ENCODE measurements around the gene PRRX1.

PRRX1 gene

GRCh38 chr1:170692866-170693575 lies 29.1 kb downstream of the PRRX1 start:
- DNase-seq = no peak

- DNase-seq = no peak
Observed at GRCh38 chr1:170694172-170694926, 30.4 kb downstream of the PRRX1 start.

GRCh38 chr1:170695955-170696590 lies 32.1 kb downstream of the PRRX1 start:
- DNase-seq = no peak

- DNase-seq = no peak
Observed at GRCh38 chr1:170696591-170697290, 32.8 kb downstream of the PRRX1 start.

GRCh38 chr1:170697316-170697715 lies 33.4 kb downstream of the PRRX1 start:
- DNase-seq = no peak

- DNase-seq = no peak
Observed at GRCh38 chr1:170698301-170699275, 34.7 kb downstream of the PRRX1 start.

- DNase-seq = no peak
Observed at GRCh38 chr1:170699696-170700095, 35.8 kb downstream of the PRRX1 start.

- DNase-seq = no peak
Observed at GRCh38 chr1:170700842-170701615, 37.1 kb downstream of the PRRX1 start.

GRCh38 chr1:170701962-170702361 lies 38.0 kb downstream of the PRRX1 start:
- no peak for DNase-seq

GRCh38 chr1:170703591-170703990 lies 39.7 kb downstream of the PRRX1 start:
- no peak for DNase-seq

GRCh38 chr1:170704256-170704655 lies 40.3 kb downstream of the PRRX1 start:
- DNase-seq = no peak

GRCh38 chr1:170705981-170706380 lies 42.0 kb downstream of the PRRX1 start:
- DNase-seq = no peak

- DNase-seq = no peak
Observed at GRCh38 chr1:170707117-170707516, 43.2 kb downstream of the PRRX1 start.

GRCh38 chr1:170707959-170708655 lies 44.2 kb downstream of the PRRX1 start:
- no peak for DNase-seq

- DNase-seq = no peak
Observed at GRCh38 chr1:170711682-170712081, 47.8 kb downstream of the PRRX1 start.

- DNase-seq = no peak
Observed at GRCh38 chr1:170714163-170714562, 50.2 kb downstream of the PRRX1 start.

- no peak for DNase-seq
Observed at GRCh38 chr1:170714938-170715337, 51.0 kb downstream of the PRRX1 start.

GRCh38 chr1:170716835-170717429 lies 53.0 kb downstream of the PRRX1 start:
- DNase-seq = no peak

- no peak for DNase-seq
Observed at GRCh38 chr1:170720661-170721060, 56.7 kb downstream of the PRRX1 start.

- DNase-seq = no peak
Observed at GRCh38 chr1:170721621-170722020, 57.7 kb downstream of the PRRX1 start.

All from activated CD8-positive, alpha-beta memory T cell treated with anti-CD3 and anti-CD28 coated beads, Interleukin-2, amount 50 U/mL, for 48 hours (primary cell).